ENCODE results near the gene WDR11.

WDR11 gene

GRCh38 chr10:120946497-120946896 is 95.3 kb downstream of the WDR11 start:
- no peak for DNase-seq

- peak; percentile 41 for DNase-seq
These were observed 97.9 kb downstream of the WDR11 start for GRCh38 chr10:120948889-120949608.

GRCh38 chr10:120949609-120950031 is 98.5 kb downstream of the WDR11 start:
- DNase-seq = no peak

- DNase-seq = no peak
These were observed 98.9 kb downstream of the WDR11 start for GRCh38 chr10:120950051-120950561.

GRCh38 chr10:120951288-120951687 is 100.1 kb downstream of the WDR11 start:
- DNase-seq = no peak

GRCh38 chr10:120953897-120954296 is 102.7 kb downstream of the WDR11 start:
- no peak for DNase-seq
